Activated CD4-positive, alpha-beta T cell treated with anti-CD3 and anti-CD28 coated beads, Interleukin-2, amount 50 U/mL, for 24 hours (primary cell): ENCODE measurements around the gene TNP2.
A peak's percentile ranks its signal among the peaks of the same experiment; 100 is the strongest.

Experiments
- DNase-seq, 2 donors: peaks; one replicate each; pipeline ENCODE4 v3.0.0-alpha.2; 2020; ENCODE audit warnings: low read depth in 1 of 2, low spot score in 1 of 2

Gene TNP2

GRCh38 chr16:11277607-11278337 is 8.6 kb upstream of the TNP2 start:
- DNase-seq, result no peak

- no peak for DNase-seq
Observed at GRCh38 chr16:11276896-11277593, 7.9 kb upstream of the TNP2 start.

GRCh38 chr16:11276143-11276895 is 7.2 kb upstream of the TNP2 start, which contains the start of gene PRM2:
Gene PRM2, minus strand, starts transcription at chr16:11276480. Its CDS starts 110 bp downstream, at chr16:11276370.
- no peak for DNase-seq

- no peak for DNase-seq
Observed at GRCh38 chr16:11274964-11275363, 5.8 kb upstream of the TNP2 start.

GRCh38 chr16:11273721-11274324 is 4.7 kb upstream of the TNP2 start:
- no peak for DNase-seq

- no peak for DNase-seq
Observed at GRCh38 chr16:11272921-11273720, 4.0 kb upstream of the TNP2 start, which contains the start of gene PRM3. Gene PRM3, minus strand, starts transcription at chr16:11273629. Its CDS starts 34 bp downstream, at chr16:11273595.

GRCh38 chr16:11272484-11272883 is 3.4 kb upstream of the TNP2 start:
- DNase-seq, result no peak

GRCh38 chr16:11271610-11272009 is 2.5 kb upstream of the TNP2 start:
- DNase-seq, result no peak

- DNase-seq, result no peak
Observed at GRCh38 chr16:11270602-11271162, 1.6 kb upstream of the TNP2 start.

- DNase-seq, result no peak
Observed at GRCh38 chr16:11265124-11265523, 4.0 kb downstream of the TNP2 start.

GRCh38 chr16:11264155-11264832 is 4.8 kb downstream of the TNP2 start:
- DNase-seq, result no peak

- DNase-seq, result peak; percentile 29 to 59
Observed at GRCh38 chr16:11263737-11264136, 5.4 kb downstream of the TNP2 start.

- no peak for DNase-seq
Observed at GRCh38 chr16:11262915-11263314, 6.2 kb downstream of the TNP2 start.

- DNase-seq, result no peak
Observed at GRCh38 chr16:11260596-11260966, 8.5 kb downstream of the TNP2 start.

- no peak for DNase-seq
Observed at GRCh38 chr16:11259655-11260595, 9.2 kb downstream of the TNP2 start.

GRCh38 chr16:11258553-11259492 is 10.3 kb downstream of the TNP2 start:
- peak in 1 of 2 donors; percentile 32 for DNase-seq

- DNase-seq, result peak; percentile 17 to 45
Observed at GRCh38 chr16:11257131-11257938, 11.8 kb downstream of the TNP2 start.
